GM18861 (cell line): ENCODE measurements around the gene COG6.

ENCODE experiments used
- ATAC-seq: cut with Tn5 transposase; IDR thresholded peaks from one replicate; pipeline ENCODE4 v1.9.1; 2021; ENCODE audit not compliant: unreplicated experiment

The COG6 gene

GRCh38 chr13:39767791-39768517 is 112.5 kb downstream of the COG6 start:
- ATAC-seq = no peak

GRCh38 chr13:39768962-39769361 is 113.5 kb downstream of the COG6 start:
- ATAC-seq = no peak

- no peak for ATAC-seq
Measured at GRCh38 chr13:39770221-39771090, 115.0 kb downstream of the COG6 start.

GRCh38 chr13:39773833-39774232 is 118.4 kb downstream of the COG6 start:
- no peak for ATAC-seq

GRCh38 chr13:39776439-39776838 is 121.0 kb downstream of the COG6 start:
- peak; percentile 46 for ATAC-seq

GRCh38 chr13:39777021-39777420 is 121.6 kb downstream of the COG6 start:
- ATAC-seq = no peak

- no peak for ATAC-seq
Measured at GRCh38 chr13:39777527-39778061, 122.1 kb downstream of the COG6 start.

GRCh38 chr13:39779337-39780265 is 124.1 kb downstream of the COG6 start:
- no peak for ATAC-seq

GRCh38 chr13:39780711-39781110 is 125.2 kb downstream of the COG6 start:
- no peak for ATAC-seq

GRCh38 chr13:39781381-39781780 is 125.9 kb downstream of the COG6 start:
- ATAC-seq = no peak

- no peak for ATAC-seq
Measured at GRCh38 chr13:39783051-39783450, 127.6 kb downstream of the COG6 start.

GRCh38 chr13:39784347-39784746 is 128.9 kb downstream of the COG6 start:
- ATAC-seq = no peak

GRCh38 chr13:39786091-39786490 is 130.6 kb downstream of the COG6 start:
- no peak for ATAC-seq

- no peak for ATAC-seq
Measured at GRCh38 chr13:39787086-39787487, 131.6 kb downstream of the COG6 start.

- no peak for ATAC-seq
Measured at GRCh38 chr13:39788102-39788501, 132.6 kb downstream of the COG6 start.

GRCh38 chr13:39789451-39789850 is 134.0 kb downstream of the COG6 start:
- ATAC-seq = no peak
